Right atrium auricular region (tissue), 2 donors: ENCODE measurements around the gene TYMS. TPM values are rescaled to one million over a fixed set of nuclear protein-coding genes. Genes with fewer than 3 reads are reported as not detected.

ENCODE experiments used
- DNase-seq: peaks from one replicate; pipeline ENCODE4 v3.0.0-alpha.2; 2019; ENCODE audit warnings: low spot score
- H3K27ac ChIP-seq, 2 donors: fragments of 200-600 bp; sonication (generic); 1 replicate in 1 of 2; 2 replicates in 1 of 2; pipeline ENCODE4 v1.5.1; 2016 to 2019
- H3K27me3 ChIP-seq, 2 donors: fragments of 200-600 bp; sonication (generic); one replicate each; pipeline versions ENCODE4 v1.5.1 to v1.6.0; 2017 to 2019
- H3K36me3 ChIP-seq: fragments of 200-600 bp; sonication (generic); one replicate; pipeline ENCODE4 v1.5.1; 2016
- H3K4me1 ChIP-seq, 2 donors: fragments of 200-600 bp; sonication (generic); one replicate each; pipeline versions ENCODE4 v1.5.1 to v1.6.0; 2017 to 2019
- H3K4me3 ChIP-seq, 2 donors: fragments of 200-600 bp; sonication (generic); 1 replicate in 1 of 2; 2 replicates in 1 of 2; pipeline ENCODE4 v1.5.1; 2017 to 2019; ENCODE audit warnings: mild to moderate bottlenecking in 1 of 2, moderate library complexity in 1 of 2
- H3K9me3 ChIP-seq, 2 donors: fragments of 200-600 bp; sonication (generic); one replicate each; pipeline ENCODE4 v1.5.1; 2019
- CTCF ChIP-seq, 2 donors: fragments of 200-600 bp; sonication (generic); IDR thresholded peaks; one replicate each; pipeline ENCODE4 v1.5.1; 2019; ENCODE audit warnings: antibody characterized with exemption in 2 of 2
- total RNA-seq, 2 donors: library from RNA; depleted of rRNA; stranded (reverse); fragments of >200 nt; gene quantifications; one replicate each; pipeline ENCODE4 v1.1.0, GENCODE V29; 2016

The TYMS gene
- total RNA-seq, 2 donors from 2014 or later: 0.86 to 0.89 TPM

GRCh38 chr18:621291-622043 lies 36.0 kb upstream of the TYMS start:
- DNase-seq: no peak
- H3K36me3 ChIP-seq: no peaks in the 10 kb centered on the region
- TF ChIP-seq CTCF (IDR thresholded peaks at IDR 0.05): no peak
- no peaks in the 10 kb centered on the region for H3K9me3 ChIP-seq
- H3K27me3 ChIP-seq: no peaks in the 10 kb centered on the region
- H3K4me1 ChIP-seq: no peaks in the 10 kb centered on the region
- H3K4me3 ChIP-seq: no peak overlapping the region
- H3K27ac ChIP-seq: no peak overlapping the region

GRCh38 chr18:622289-622688 lies 35.2 kb upstream of the TYMS start:
- H3K27ac ChIP-seq: no peak overlapping the region
- H3K27me3 ChIP-seq: no peaks in the 10 kb centered on the region
- H3K4me1 ChIP-seq: no peaks in the 10 kb centered on the region
- TF ChIP-seq CTCF (IDR thresholded peaks at IDR 0.05): no peak
- no peaks in the 10 kb centered on the region for H3K36me3 ChIP-seq
- H3K9me3 ChIP-seq: no peaks in the 10 kb centered on the region
- no peak for DNase-seq
- no peak overlapping the region for H3K4me3 ChIP-seq

- no peak for DNase-seq
- no peaks in the 10 kb centered on the region for H3K9me3 ChIP-seq
- no peak overlapping the region for H3K27ac ChIP-seq
- H3K27me3 ChIP-seq: no peaks in the 10 kb centered on the region
- H3K4me3 ChIP-seq: no peak overlapping the region
- H3K36me3 ChIP-seq: no peaks in the 10 kb centered on the region
- no peaks in the 10 kb centered on the region for H3K4me1 ChIP-seq
- TF ChIP-seq CTCF (IDR thresholded peaks at IDR 0.05): peak; percentile 56 to 78
Measured at GRCh38 chr18:623761-624620, 33.5 kb upstream of the TYMS start.

- no peak overlapping the region for H3K27ac ChIP-seq
- H3K27me3 ChIP-seq: no peaks in the 10 kb centered on the region
- DNase-seq: no peak
- H3K9me3 ChIP-seq: no peaks in the 10 kb centered on the region
- H3K4me1 ChIP-seq: no peaks in the 10 kb centered on the region
- no peaks in the 10 kb centered on the region for H3K36me3 ChIP-seq
- H3K4me3 ChIP-seq: no peak overlapping the region
- TF ChIP-seq CTCF (IDR thresholded peaks at IDR 0.05): no peak
Measured at GRCh38 chr18:627231-627630, 30.2 kb upstream of the TYMS start.

- no peaks in the 10 kb centered on the region for H3K4me1 ChIP-seq
- H3K36me3 ChIP-seq: no peaks in the 10 kb centered on the region
- TF ChIP-seq CTCF (IDR thresholded peaks at IDR 0.05): no peak
- no peak overlapping the region for H3K27ac ChIP-seq
- H3K9me3 ChIP-seq: no peaks in the 10 kb centered on the region
- no peak for DNase-seq
- H3K27me3 ChIP-seq: no peaks in the 10 kb centered on the region
- H3K4me3 ChIP-seq: no peak overlapping the region
Measured at GRCh38 chr18:629269-630150, 27.9 kb upstream of the TYMS start.
